Right lobe of liver (tissue), 6 donors: ENCODE measurements around the gene GJC3. TPM values are rescaled to one million over a fixed set of nuclear protein-coding genes. Genes with fewer than 3 reads are reported as not detected.

Experiments
- ATAC-seq, 4 donors: fragments of 200-7000 bp; cut with Tn5 transposase; one replicate each; pipeline ENCODE4 v1.9.1; 2020; ENCODE audit warnings: mild to moderate bottlenecking in 4 of 4, moderate library complexity in 4 of 4
- DNase-seq, 3 donors: peaks; one replicate each; pipeline ENCODE4 v3.0.0-alpha.2; 2020
- H3K27ac ChIP-seq, 3 donors: fragments of 200-600 bp; one replicate each; pipeline ENCODE4 v1.8.0; 2022
- H3K27me3 ChIP-seq, 2 donors: fragments of 200-600 bp; one replicate each; pipeline ENCODE4 v1.8.0; 2022
- H3K36me3 ChIP-seq, 4 donors: fragments of 200-600 bp; sonication (generic) in 1 of 4; one replicate each; pipeline versions ENCODE4 v1.5.1 to v1.8.0; 2017 to 2022; ENCODE audit warnings: control low read depth in 1 of 4
- H3K4me1 ChIP-seq, 4 donors: fragments of 200-600 bp; sonication (generic) in 1 of 4; one replicate each; pipeline versions ENCODE4 v1.5.1 to v1.8.0; 2017 to 2022; ENCODE audit warnings: control low read depth in 1 of 4
- H3K4me3 ChIP-seq, 3 donors: fragments of 200-600 bp; one replicate each; pipeline ENCODE4 v1.8.0; 2022
- H3K9me3 ChIP-seq, 4 donors: fragments of 200-600 bp; sonication (generic) in 1 of 4; one replicate each; pipeline versions ENCODE4 v1.5.1 to v1.8.0; 2017 to 2022; ENCODE audit warnings: control low read depth in 1 of 4
- POLR2A ChIP-seq: fragments of 450-650 bp; IDR thresholded peaks from one replicate; pipeline ENCODE4 v1.6.1; 2017; ENCODE audit warnings: antibody characterized with exemption, mild to moderate bottlenecking
- WGBS: methylation state at CpG from one replicate; pipeline ENCODE4 v1.1.6; 2018; ENCODE audit warnings: low coverage, low lambda C conversion rate; ENCODE audit not compliant: insufficient coverage; ENCODE audit errors: missing lambda C conversion rate; 5-methylcytosine and 5-hydroxymethylcytosine counted together
- intact Hi-C, 2 donors: fragments of 100-400 bp; cut with DNase I; formaldehyde crosslinking; loops; one replicate each; pipeline versions ENCODE4 v1.11.2 to v1.14.1; 2022
- long read RNA-seq: library from polyadenylated mRNA; unstranded; transcript quantifications from one replicate; pipeline ENCODE4 v2.0.0, GENCODE V29; 2019
- total RNA-seq, 6 experiments: library from RNA; depleted of rRNA in 2 of 6; stranded (reverse); fragments of >200 nt in 2 of 6; fragmentation: NEBNext Ultra II Directional in 3 of 6; extraction: Animal tissue kit (Norgen Biotek cat#: 25700) in 3 of 6; gene quantifications; one replicate each; pipeline versions ENCODE4 v1.1.0 to v1.2.4, GENCODE V29; 2016 to 2023
- TF ChIP-seq, protein P1 (sequence below), 4 donors: fragments of 200-600 bp in 3 of 4; fragments of 450-650 bp in 1 of 4; IDR thresholded peaks; one replicate each; pipeline versions ENCODE4 v1.5.1 to v1.8.0; 2016 to 2022; ENCODE audit warnings: antibody characterized with exemption in 4 of 4, mild to moderate bottlenecking in 2 of 4
- donor health status: DM: no; HTN: yes; CAD: no.
- donor health status: DM: no; HTN: no; CAD: no.
- donor health status: DM: no; HTN: no; CAD: no.
- donor health status: DM: no; HTN: yes; CAD: no.
- donor health status: DM: no; HTN: yes; CAD: no.

Gene GJC3, protein sequence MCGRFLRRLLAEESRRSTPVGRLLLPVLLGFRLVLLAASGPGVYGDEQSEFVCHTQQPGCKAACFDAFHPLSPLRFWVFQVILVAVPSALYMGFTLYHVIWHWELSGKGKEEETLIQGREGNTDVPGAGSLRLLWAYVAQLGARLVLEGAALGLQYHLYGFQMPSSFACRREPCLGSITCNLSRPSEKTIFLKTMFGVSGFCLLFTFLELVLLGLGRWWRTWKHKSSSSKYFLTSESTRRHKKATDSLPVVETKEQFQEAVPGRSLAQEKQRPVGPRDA
- total RNA-seq, result under 1 TPM; 0.17 to 0.86 (median 0.44) TPM
- long read RNA-seq, result 0 reads

DNA sequence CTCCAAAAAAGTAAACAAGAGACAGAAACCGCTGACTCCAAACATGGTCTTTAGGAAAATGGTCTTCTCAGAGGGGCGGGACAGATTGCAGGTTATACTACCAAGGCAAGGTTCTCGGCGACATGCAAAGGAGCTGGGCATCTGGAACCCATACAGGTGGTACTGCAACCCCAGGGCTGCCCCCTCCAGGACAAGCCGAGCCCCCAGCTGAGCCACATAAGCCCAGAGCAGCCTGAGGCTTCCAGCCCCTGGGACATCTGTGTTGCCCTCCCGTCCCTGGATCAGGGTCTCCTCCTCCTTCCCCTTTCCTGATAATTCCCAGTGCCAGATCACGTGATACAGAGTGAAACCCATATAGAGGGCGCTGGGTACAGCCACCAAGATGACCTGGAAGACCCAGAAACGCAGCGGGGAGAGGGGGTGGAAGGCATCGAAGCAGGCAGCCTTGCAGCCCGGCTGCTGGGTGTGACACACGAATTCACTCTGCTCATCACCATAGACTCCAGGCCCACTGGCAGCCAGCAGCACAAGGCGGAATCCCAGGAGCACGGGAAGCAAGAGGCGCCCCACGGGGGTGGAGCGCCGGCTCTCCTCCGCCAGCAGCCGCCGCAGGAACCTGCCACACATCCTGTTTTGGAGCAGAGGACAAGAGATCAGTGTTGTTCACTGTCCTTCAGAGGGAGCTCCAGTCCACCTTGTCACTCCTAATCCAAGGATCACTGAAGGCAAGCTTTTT, at the start of gene GJC3:
Gene GJC3, minus strand, starts transcription at position 627 of the 736 bp plus-strand sequence. Its CDS starts 0 bp downstream, at position 627.
- ATAC-seq (peak; percentile 99 to 100 (median 99)), DNase-seq (peak; percentile 57 to 73 (median 68))
- peaks cover 0 to 4% (median 0%) of the 10 kb centered on the region in 4 donors for H3K4me1 ChIP-seq
- H3K4me3 ChIP-seq, result peak within 1 kb of the TSS; percentile 22 to 42 (median 36)
- H3K36me3 ChIP-seq, result no peaks in the 10 kb centered on the region
- 15% methylated on average over 9 of the region's 22 CpGs for WGBS
- H3K27ac ChIP-seq, result peak within 1 kb of the TSS in 1 of 3 donors; percentile 2
- intact Hi-C loops, result no loop called here
- no peak for TF ChIP-seq POLR2A
- TF ChIP-seq, protein P1, sequence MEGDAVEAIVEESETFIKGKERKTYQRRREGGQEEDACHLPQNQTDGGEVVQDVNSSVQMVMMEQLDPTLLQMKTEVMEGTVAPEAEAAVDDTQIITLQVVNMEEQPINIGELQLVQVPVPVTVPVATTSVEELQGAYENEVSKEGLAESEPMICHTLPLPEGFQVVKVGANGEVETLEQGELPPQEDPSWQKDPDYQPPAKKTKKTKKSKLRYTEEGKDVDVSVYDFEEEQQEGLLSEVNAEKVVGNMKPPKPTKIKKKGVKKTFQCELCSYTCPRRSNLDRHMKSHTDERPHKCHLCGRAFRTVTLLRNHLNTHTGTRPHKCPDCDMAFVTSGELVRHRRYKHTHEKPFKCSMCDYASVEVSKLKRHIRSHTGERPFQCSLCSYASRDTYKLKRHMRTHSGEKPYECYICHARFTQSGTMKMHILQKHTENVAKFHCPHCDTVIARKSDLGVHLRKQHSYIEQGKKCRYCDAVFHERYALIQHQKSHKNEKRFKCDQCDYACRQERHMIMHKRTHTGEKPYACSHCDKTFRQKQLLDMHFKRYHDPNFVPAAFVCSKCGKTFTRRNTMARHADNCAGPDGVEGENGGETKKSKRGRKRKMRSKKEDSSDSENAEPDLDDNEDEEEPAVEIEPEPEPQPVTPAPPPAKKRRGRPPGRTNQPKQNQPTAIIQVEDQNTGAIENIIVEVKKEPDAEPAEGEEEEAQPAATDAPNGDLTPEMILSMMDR (IDR thresholded peaks at IDR 0.05), result peak; percentile 43 to 67 (median 54)
- H3K27me3 ChIP-seq, result no peaks in the 10 kb centered on the region
- no peaks in the 10 kb centered on the region for H3K9me3 ChIP-seq

DNA sequence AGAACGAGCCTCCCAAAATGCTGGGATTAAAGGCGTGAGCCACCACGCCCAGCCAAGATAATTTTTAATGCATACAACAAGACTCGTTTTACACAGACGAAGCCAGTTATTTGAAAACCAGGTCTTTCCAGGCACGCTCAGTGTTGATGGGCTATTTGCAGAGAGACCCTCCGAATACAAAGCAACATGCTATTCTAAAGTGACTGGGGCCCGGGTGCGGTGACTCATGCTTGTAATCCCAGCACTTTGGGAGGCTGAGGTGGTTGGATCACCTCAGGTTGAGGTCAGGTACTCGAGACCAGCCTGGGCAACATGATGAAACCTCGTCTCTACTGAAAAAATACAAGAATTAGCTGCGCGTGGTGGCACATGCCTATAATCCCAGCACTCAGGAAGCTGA, 47.2 kb upstream of the GJC3 start:
- DNase-seq, result no peak
- TF ChIP-seq, protein P1 (IDR thresholded peaks at IDR 0.05), result no peak
- TF ChIP-seq POLR2A, result no peak
- WGBS, result 61% methylated on average over 8 of the region's 13 CpGs

DNA sequence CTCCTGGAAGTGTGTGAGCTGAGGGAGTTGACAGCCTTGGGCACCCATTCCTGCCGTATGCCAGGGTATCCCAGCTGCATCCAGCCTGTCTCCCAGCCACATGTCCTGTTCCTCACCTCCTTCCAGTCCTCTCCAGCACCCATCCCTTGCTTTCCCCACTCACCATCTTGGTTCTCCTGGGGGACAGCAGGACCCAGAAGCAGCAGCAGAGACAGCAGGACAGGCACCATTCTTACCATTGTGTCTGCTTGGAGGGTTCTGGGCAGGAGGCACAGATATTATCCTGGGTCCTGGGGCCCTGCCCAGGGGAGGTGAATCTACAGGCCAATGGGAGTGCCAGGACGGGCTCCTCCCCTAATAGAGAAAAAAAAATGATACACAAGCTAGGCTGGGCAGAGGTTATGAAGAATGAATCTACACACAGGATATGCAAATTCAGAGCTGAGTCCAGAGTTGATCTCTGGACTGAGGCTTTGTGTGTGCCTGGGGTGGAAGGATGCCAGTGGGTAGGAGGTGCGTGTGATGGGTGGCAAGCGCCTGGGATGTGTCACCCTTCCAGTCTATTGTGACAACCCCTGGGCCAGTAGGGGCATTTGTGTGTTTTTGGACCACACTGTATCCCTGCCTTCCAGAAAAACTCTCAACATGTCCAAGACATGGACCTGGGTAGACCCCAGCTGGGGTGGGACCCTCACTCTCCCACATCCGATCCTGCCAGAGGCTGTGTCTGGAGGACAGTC, 46.5 kb upstream of the GJC3 start, which contains the start of gene AZGP1:
Gene AZGP1, minus strand, starts transcription at position 250 of the 740 bp plus-strand sequence. Its CDS starts 11 bp downstream, at position 239.
- peaks cover 0 to 38% (median 16%) of the 10 kb centered on the region in 4 donors for H3K4me1 ChIP-seq
- peak within 1 kb of the TSS; percentile 34 to 76 (median 69) for H3K4me3 ChIP-seq
- ATAC-seq, result peak; percentile 70 to 85 (median 76)
- intact Hi-C loops, result no loop called here
- peaks cover 0 to 13% (median 0%) of the 10 kb centered on the region in 4 donors for H3K36me3 ChIP-seq
- peak; percentile 84 to 94 (median 90) for DNase-seq
- H3K9me3 ChIP-seq, result no peaks in the 10 kb centered on the region
- WGBS, result 27% methylated on average over 2 of the region's 5 CpGs
- TF ChIP-seq, protein P1 (IDR thresholded peaks at IDR 0.05), result no peak
- TF ChIP-seq POLR2A, result peak; percentile 90
- H3K27me3 ChIP-seq, result no peaks in the 10 kb centered on the region
- peak within 1 kb of the TSS; percentile 72 to 94 (median 89) for H3K27ac ChIP-seq

More for the DNA sequence above, 47.2 kb upstream of the GJC3 start:
- no peaks in the 10 kb centered on the region for H3K9me3 ChIP-seq
- no peak overlapping the region for H3K4me3 ChIP-seq
- H3K36me3 ChIP-seq, result peaks cover 0 to 9% (median 0%) of the 10 kb centered on the region in 4 donors
- peaks cover 0 to 33% (median 15%) of the 10 kb centered on the region in 4 donors for H3K4me1 ChIP-seq
- ATAC-seq, result peak in 1 of 4 donors; percentile 6
- peak overlapping the region; percentile 67 to 72 (median 71) for H3K27ac ChIP-seq
- H3K27me3 ChIP-seq, result no peaks in the 10 kb centered on the region
- intact Hi-C loops, result no loop called here

DNA sequence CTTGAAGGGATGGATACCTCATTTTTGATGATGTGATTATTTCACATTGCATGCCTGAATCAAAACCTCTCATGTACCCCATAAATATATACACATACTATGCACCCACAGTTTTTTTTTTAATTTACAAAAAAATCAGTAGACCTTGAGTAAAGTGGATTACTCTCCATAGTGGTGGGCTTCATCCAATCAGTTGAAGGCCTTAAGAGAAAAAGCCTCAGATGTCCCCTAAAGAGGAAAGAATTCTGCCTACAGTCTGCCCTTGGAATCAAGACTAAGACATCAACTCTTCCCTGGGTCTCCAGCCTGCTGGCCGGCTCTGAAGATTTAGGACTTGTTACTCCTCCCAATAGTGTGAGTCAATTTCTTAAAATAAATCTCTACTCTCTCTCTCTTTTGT, 45.3 kb upstream of the GJC3 start:
- intact Hi-C loops, result no loop called here
- 0% methylated on average over 1 of the region's 1 CpG for WGBS

More for the DNA sequence above, 45.3 kb upstream of the GJC3 start:
- DNase-seq (no peak), ATAC-seq (no peak)
- Histone ChIP-seq H3K27ac (peak overlapping the region in 2 of 3 donors; percentile 89 to 94), H3K27me3 (no peaks in the 10 kb centered on the region), H3K9me3 (no peaks in the 10 kb centered on the region), H3K4me1 (peaks cover 0 to 46% (median 19%) of the 10 kb centered on the region in 4 donors), H3K36me3 (peaks cover 0 to 19% (median under 1%) of the 10 kb centered on the region in 4 donors), H3K4me3 (peak overlapping the region; percentile 34 to 76 (median 69))
- no peak for TF ChIP-seq POLR2A
- TF ChIP-seq, protein P1 (IDR thresholded peaks at IDR 0.05), result no peak
